HCT116 (cell line): ENCODE results near the gene NACC2. TPM values are rescaled to one million over a fixed set of nuclear protein-coding genes. Genes with fewer than 3 reads are reported as not detected.
A peak's percentile ranks its signal among the peaks of the same experiment; 100 is the strongest.

ENCODE experiments used
- ATAC-seq: fragments of 200-7000 bp; cut with Tn5 transposase; 2 replicates; pipeline ENCODE4 v1.9.1; 2020; ENCODE audit warnings: mild to moderate bottlenecking, moderate library complexity
- BruUV-seq: library from RNA; stranded (reverse); fragments of 400-500 nt; replicated peaks from 2 replicates; lab custom pipeline; 2021; lab: Mats Ljungman, UMichigan
- CTCF ChIA-PET: fragments of 300-600 bp; sonication (Branson Sonifier 250); formaldehyde crosslinking; loops from one replicate; lab custom pipeline; 2021; ENCODE audit warnings: antibody characterized with exemption; lab: Charles Lee
- POLR2A ChIA-PET: fragments of 300-600, 350-600 bp; sonication (Branson Sonifier 250); formaldehyde crosslinking; loops from one replicate; lab custom pipeline; 2021; ENCODE audit warnings: antibody characterized with exemption; lab: Charles Lee
- RAD21 ChIA-PET, 2 experiments: fragments of 300-600 bp; sonication (Branson Sonifier 250); formaldehyde crosslinking; loops; one replicate each; lab custom pipeline; 2023; ENCODE audit warnings: low total read pairs in 2 of 2; ENCODE audit not compliant: uncharacterized antibody in 2 of 2, unreplicated experiment in 2 of 2, low non-redundant PET in 1 of 2; lab: Charles Lee
- DNase-seq: peaks from one replicate; pipeline ENCODE4 v3.0.0-alpha.2; 2010; ENCODE audit warnings: low read depth, low spot score
- H2AFZ ChIP-seq: fragments of 200-600 bp; shearing (Covaris generic), sonication (generic); 2 replicates; pipeline ENCODE4 v1.6.1; 2017; ENCODE audit warnings: low read depth, mixed run types, mixed read lengths, antibody characterized with exemption, low read length; ENCODE audit not compliant: poor library complexity, severe bottlenecking
- H3K27ac ChIP-seq: 2 replicates; pipeline ENCODE4 v1.5.1; 2012; ENCODE audit warnings: low read depth, low read length
- H3K27me3 ChIP-seq: fragments of 200-600 bp; sonication (generic); 2 replicates; pipeline ENCODE4 v1.6.1; 2016; ENCODE audit warnings: mixed run types, low read length, mixed read lengths; ENCODE audit not compliant: insufficient read depth
- H3K36me3 ChIP-seq, 2 experiments: fragments of 200-500 bp in 1 of 2; fragments of 200-600 bp in 1 of 2; sonication (Bioruptor generic) in 1 of 2; sonication (generic) in 1 of 2; 2 replicates each; pipeline versions ENCODE4 v1.5.1 to v1.6.1; 2014 to 2016; ENCODE audit warnings: low read length in 2 of 2, inconsistent platforms in 1 of 2, mixed read lengths in 1 of 2, mixed run types in 1 of 2; ENCODE audit not compliant: insufficient read depth in 2 of 2, control insufficient read depth in 1 of 2
- H3K4me1 ChIP-seq, 2 experiments: fragments of 200-600 bp in 1 of 2; sonication (generic) in 1 of 2; 2 replicates each; pipeline versions ENCODE4 v1.5.1 to v1.6.1; 2012 to 2017; ENCODE audit warnings: low read length in 2 of 2, inconsistent platforms in 1 of 2, mild to moderate bottlenecking in 1 of 2, mixed read lengths in 1 of 2, mixed run types in 1 of 2, moderate library complexity in 1 of 2; ENCODE audit not compliant: insufficient read depth in 2 of 2, control insufficient read depth in 1 of 2
- H3K4me2 ChIP-seq: fragments of 200-600 bp; sonication (generic); 2 replicates; pipeline ENCODE4 v1.6.1; 2017; ENCODE audit warnings: mixed run types, low read length, mixed read lengths
- H3K4me3 ChIP-seq, 2 experiments: fragments of 200-600 bp in 1 of 2; sonication (generic) in 1 of 2; replicated peaks in 1 of 2; 2 replicates each; pipeline ENCODE4 v1.5.1; 2011 to 2016; ENCODE audit warnings: low read length in 2 of 2, control low read depth in 1 of 2, low read depth in 1 of 2, mild to moderate bottlenecking in 1 of 2, mixed read lengths in 1 of 2, mixed run types in 1 of 2
- H3K79me2 ChIP-seq: fragments of 200-600 bp; sonication (generic); 2 replicates; pipeline ENCODE4 v1.6.1; 2017; ENCODE audit warnings: mild to moderate bottlenecking, mixed run types, low read length, moderate library complexity, mixed read lengths; ENCODE audit not compliant: insufficient read depth
- H3K9ac ChIP-seq: fragments of 200-600 bp; sonication (generic); 2 replicates; pipeline ENCODE4 v1.6.1; 2016; ENCODE audit warnings: low read length, mixed read lengths
- H3K9me2 ChIP-seq: fragments of 200-600 bp; sonication (generic), shearing (Covaris generic); 2 replicates; pipeline ENCODE4 v1.6.1; 2017; ENCODE audit warnings: mixed run types, mild to moderate bottlenecking, moderate library complexity; ENCODE audit not compliant: insufficient read depth
- H3K9me3 ChIP-seq, 2 experiments: fragments of 200-500 bp in 1 of 2; fragments of 200-600 bp in 1 of 2; sonication (Bioruptor generic) in 1 of 2; sonication (generic) in 1 of 2; 2 replicates each; pipeline ENCODE4 v1.6.1; 2014 to 2017; ENCODE audit warnings: low read length in 2 of 2, mixed read lengths in 2 of 2, inconsistent platforms in 1 of 2, low read depth in 1 of 2, mild to moderate bottlenecking in 1 of 2, mixed run types in 1 of 2, moderate library complexity in 1 of 2; ENCODE audit not compliant: control insufficient read depth in 1 of 2, insufficient read depth in 1 of 2
- H4K20me1 ChIP-seq: fragments of 200-600 bp; sonication (generic), shearing (Covaris generic); 2 replicates; pipeline ENCODE4 v1.6.1; 2017; ENCODE audit warnings: mixed run types, mild to moderate bottlenecking, moderate library complexity; ENCODE audit not compliant: insufficient read depth
- ATF3 ChIP-seq: IDR thresholded peaks from 2 replicates; pipeline ENCODE4 v1.6.1; 2012
- CBX3 ChIP-seq: IDR thresholded peaks from 2 replicates; pipeline ENCODE4 v1.6.1; 2012; ENCODE audit warnings: low read depth
- CEBPB ChIP-seq: IDR thresholded peaks from 2 replicates; pipeline ENCODE4 v1.6.1; 2012; ENCODE audit warnings: low read depth
- CTCF ChIP-seq, 3 experiments: fragments of 200-600 bp in 1 of 3; sonication (generic) in 1 of 3; IDR thresholded peaks in 2 of 3; conservative IDR thresholded peaks in 1 of 3; 2 replicates each; pipeline ENCODE4 v1.5.1; 2012 to 2017; ENCODE audit warnings: low read depth in 2 of 3, low read length in 2 of 3, antibody characterized with exemption in 1 of 3, borderline replicate concordance in 1 of 3, control low read depth in 1 of 3, mild to moderate bottlenecking in 1 of 3, mixed read lengths in 1 of 3, mixed run types in 1 of 3, moderate library complexity in 1 of 3; ENCODE audit not compliant: insufficient read depth in 1 of 3
- ELF1 ChIP-seq: IDR thresholded peaks from 2 replicates; pipeline ENCODE4 v1.6.1; 2012; ENCODE audit warnings: low read depth, borderline replicate concordance
- EZH2 ChIP-seq: fragments of 200-600 bp; sonication (generic); IDR thresholded peaks from 2 replicates; pipeline ENCODE4 v1.6.1; 2017; ENCODE audit warnings: antibody characterized with exemption, mixed run types
- EZH2phosphoT487 ChIP-seq: fragments of 200-600 bp; IDR thresholded peaks from 2 replicates; pipeline ENCODE4 v1.6.1; 2018; ENCODE audit warnings: antibody characterized with exemption, borderline replicate concordance
- FOSL1 ChIP-seq: IDR thresholded peaks from 2 replicates; pipeline ENCODE4 v1.6.1; 2012; ENCODE audit warnings: low read depth
- JUND ChIP-seq: IDR thresholded peaks from 2 replicates; pipeline ENCODE4 v1.6.1; 2012
- MAX ChIP-seq: IDR thresholded peaks from 2 replicates; pipeline ENCODE4 v1.6.1; 2012
- POLR2A ChIP-seq: IDR thresholded peaks from 2 replicates; pipeline ENCODE4 v1.7.0; 2011; ENCODE audit warnings: borderline replicate concordance; ENCODE audit not compliant: insufficient read depth, insufficient read length; ENCODE audit errors: extremely low read depth
- POLR2AphosphoS5 ChIP-seq: IDR thresholded peaks from 2 replicates; pipeline ENCODE4 v1.6.1; 2011; ENCODE audit warnings: mild to moderate bottlenecking, low read depth, low read length, moderate library complexity
- REST ChIP-seq: IDR thresholded peaks from 2 replicates; pipeline ENCODE4 v1.6.1; 2012; ENCODE audit warnings: low read depth
- SIN3A ChIP-seq: IDR thresholded peaks from 2 replicates; pipeline ENCODE4 v1.6.1; 2012; ENCODE audit warnings: low read depth
- SRF ChIP-seq: IDR thresholded peaks from 2 replicates; pipeline ENCODE4 v1.6.1; 2012; ENCODE audit warnings: low read depth
- TCF7L2 ChIP-seq: IDR thresholded peaks from 2 replicates; pipeline ENCODE4 v1.7.0; 2011; ENCODE audit warnings: borderline replicate concordance, inconsistent platforms; ENCODE audit not compliant: insufficient read depth, insufficient read length; ENCODE audit errors: extremely low read depth
- YY1 ChIP-seq: IDR thresholded peaks from 2 replicates; pipeline ENCODE4 v1.6.1; 2011; ENCODE audit warnings: low read length, low read depth, moderate library complexity, mild to moderate bottlenecking; ENCODE audit not compliant: insufficient replicate concordance; ENCODE audit errors: extremely low read depth
- ZBTB33 ChIP-seq: IDR thresholded peaks from 2 replicates; pipeline ENCODE4 v1.6.1; 2011; ENCODE audit warnings: mild to moderate bottlenecking, low read length, moderate library complexity; ENCODE audit not compliant: insufficient replicate concordance; ENCODE audit errors: extremely low read depth
- ZFX ChIP-seq: fragments of 450-650 bp; IDR thresholded peaks from 2 replicates; pipeline ENCODE4 v1.6.1; 2017
- ZNF274 ChIP-seq: fragments of 200-500 bp; sonication (Bioruptor generic); IDR thresholded peaks from 2 replicates; pipeline ENCODE4 v1.6.1; 2014; ENCODE audit warnings: mild to moderate bottlenecking, low read depth, low read length, inconsistent platforms
- intact Hi-C: fragments of 100-400 bp; cut with micrococcal nuclease; formaldehyde crosslinking; loops from 2 replicates; pipeline ENCODE4 v1.10.0; 2022
- total RNA-seq: library from RNA; stranded (reverse); gene quantifications from one replicate; pipeline ENCODE4 v1.2.1, GENCODE V29; 2021; ENCODE audit not compliant: unreplicated experiment

The NACC2 gene
- total RNA-seq, 1 experiment from 2014 or later: 27.8 TPM

- H3K79me2 ChIP-seq: peaks cover 5% of the 10 kb centered on the region; the same call in 1 of the 2 replicates
- DNase-seq: no peak
- intact Hi-C loops: no loop called here
- CTCF ChIA-PET: no interaction called here
- no peaks in the 10 kb centered on the region for H3K9me3 ChIP-seq
- RAD21 ChIA-PET: no interaction called here
- H3K9ac ChIP-seq: no peak overlapping the region
- peaks cover 32 to 74% of the 10 kb centered on the region in 2 experiments for H3K4me1 ChIP-seq
- TF ChIP-seq POLR2A: no peak
- no peak for TF ChIP-seq ZFX
- TF ChIP-seq ZBTB33: no peak
- TF ChIP-seq POLR2AphosphoS5: no peak
- TF ChIP-seq CEBPB: no peak
- no peak for TF ChIP-seq ZNF274
- no peak for TF ChIP-seq EZH2phosphoT487
- TF ChIP-seq JUND: no peak
- no peak for TF ChIP-seq FOSL1
- no peak for TF ChIP-seq MAX
- TF ChIP-seq TCF7L2: no peak
- no peak for TF ChIP-seq ELF1
- TF ChIP-seq YY1: no peak
- no peak for TF ChIP-seq CTCF (IDR thresholded peaks at IDR 0.05 in 2 of 3, conservative IDR thresholded peaks at IDR 0.05 in 1 of 3; ENCODE audit: borderline replicate concordance in 1 of 3, insufficient read depth in 1 of 3, low read depth in 2 of 3, low read length in 2 of 3)
- TF ChIP-seq SRF: no peak
- TF ChIP-seq EZH2: no peak
- TF ChIP-seq CBX3: no peak
- no peak for TF ChIP-seq REST
- TF ChIP-seq SIN3A: no peak
- TF ChIP-seq ATF3: no peak
- peak overlapping the region; percentile 3; the same call in 1 of the 2 replicates for H3K27ac ChIP-seq
- no peaks in the 10 kb centered on the region for H3K36me3 ChIP-seq
- POLR2A ChIA-PET: no interaction called here
- H3K9me2 ChIP-seq: no peaks in the 10 kb centered on the region
- H3K27me3 ChIP-seq: no peaks in the 10 kb centered on the region
- BruUV-seq: no TSS peak
- no peak overlapping the region for H3K4me3 ChIP-seq
- no peak overlapping the region for H3K4me2 ChIP-seq
- ATAC-seq: no peak
- no peak overlapping the region for H2AFZ ChIP-seq
- H4K20me1 ChIP-seq: no peaks in the 10 kb centered on the region
Measured at GRCh38 chr9:136111910-136112309, 16.8 kb upstream of the NACC2 start.
